ENCODE results near the gene ZNF600. TPM values are rescaled to one million over a fixed set of nuclear protein-coding genes. Genes with fewer than 3 reads are reported as not detected.
"Not testable (repeated sequence)": the region's sequence is repeated elsewhere in the genome, so short reads cannot be mapped to it uniquely, and the experiment has no call there.

Gene ZNF600
- 18.1 TPM for total RNA-seq

DNA sequence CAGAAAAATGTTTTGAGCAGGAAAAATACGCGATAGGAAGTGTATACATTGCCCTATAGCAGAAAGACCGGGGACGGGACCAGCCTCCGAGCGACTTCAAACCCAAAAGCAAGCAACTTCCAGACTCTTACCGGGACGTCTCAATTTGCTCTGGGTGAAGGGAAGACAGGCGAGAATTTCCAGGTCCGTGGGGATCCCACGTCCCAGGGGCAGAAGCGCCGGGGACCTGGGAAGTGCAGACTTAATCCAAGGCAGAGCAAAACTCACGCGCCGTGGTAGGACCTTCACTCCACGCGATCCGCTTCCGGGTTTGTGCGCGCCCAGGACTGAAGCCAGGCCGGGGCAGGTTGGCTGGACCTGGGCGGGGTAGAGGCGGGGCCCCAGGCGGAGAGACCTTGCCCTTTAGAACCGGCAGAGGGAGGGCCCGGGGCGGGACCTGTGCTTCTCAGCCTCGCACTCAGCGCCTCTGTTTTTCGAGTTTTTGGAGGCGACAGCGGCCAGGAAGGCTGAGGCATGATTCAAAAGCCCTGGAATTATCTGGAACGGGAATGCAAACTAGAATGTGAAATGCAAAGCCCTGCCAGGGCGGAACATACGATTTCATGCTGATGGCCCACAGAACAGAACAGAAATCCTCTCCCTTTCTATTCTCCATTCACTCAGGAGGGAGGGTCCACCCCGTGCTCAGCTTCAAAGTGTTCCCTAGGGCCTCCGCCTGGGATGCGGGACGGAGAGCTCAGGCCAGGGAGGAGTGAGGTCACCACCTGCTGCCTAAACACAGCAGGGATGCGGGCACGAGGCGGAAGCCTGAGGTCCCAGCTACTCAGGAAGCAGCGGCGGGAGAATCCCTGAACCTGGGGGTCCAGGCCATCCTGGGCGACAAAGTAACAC is at the start of gene ZNF600:
ZNF600 (minus strand) TSS at position 328 of the 891 bp plus-strand sequence. CDS start 7,903 bp downstream, outside the sequence.
- peak; percentile 91 for DNase-seq (ENCODE audit: low spot score)

DNA sequence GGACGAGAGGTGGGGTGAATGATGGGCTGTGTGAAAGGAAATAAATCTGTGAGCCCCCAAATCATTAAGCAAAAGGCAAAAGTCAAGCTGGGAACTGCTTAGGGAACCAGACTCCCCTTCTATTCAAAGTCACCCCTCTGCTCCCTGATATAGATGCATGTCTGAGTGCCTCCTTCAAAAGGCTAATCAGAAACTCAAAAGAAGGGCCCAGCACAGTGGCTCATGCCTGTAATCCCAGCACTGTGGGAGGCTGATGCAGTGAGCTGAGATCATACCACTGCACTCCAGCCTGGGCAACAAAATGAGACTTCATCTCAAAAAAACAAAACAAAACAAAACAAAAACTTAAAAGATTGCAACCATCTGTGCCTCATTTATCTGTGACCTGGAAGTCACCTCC is 47.7 kb upstream of the ZNF600 start:
- DNase-seq (ENCODE audit: low spot score): not testable (repeated sequence)

DNA sequence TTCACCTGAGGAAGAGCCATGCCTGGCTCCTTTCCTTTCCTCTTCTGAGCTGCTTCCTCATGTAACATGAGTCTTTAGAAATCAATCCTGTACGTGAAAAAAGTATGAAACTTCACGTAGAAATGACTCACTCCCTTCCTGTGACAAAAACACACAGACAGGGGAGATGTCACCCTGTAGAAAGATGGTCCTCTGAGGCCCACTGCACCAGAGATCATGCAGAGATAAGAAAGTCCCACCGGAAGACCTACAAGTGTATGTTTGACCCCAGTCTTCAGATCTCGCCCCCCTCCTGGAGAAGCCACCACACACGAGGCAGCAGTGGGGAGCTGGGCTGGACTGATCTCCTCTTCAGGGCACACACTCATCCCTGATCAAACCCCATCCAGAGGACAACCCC is 47.0 kb upstream of the ZNF600 start:
- not testable (repeated sequence) for DNase-seq (ENCODE audit: low spot score)

DNA sequence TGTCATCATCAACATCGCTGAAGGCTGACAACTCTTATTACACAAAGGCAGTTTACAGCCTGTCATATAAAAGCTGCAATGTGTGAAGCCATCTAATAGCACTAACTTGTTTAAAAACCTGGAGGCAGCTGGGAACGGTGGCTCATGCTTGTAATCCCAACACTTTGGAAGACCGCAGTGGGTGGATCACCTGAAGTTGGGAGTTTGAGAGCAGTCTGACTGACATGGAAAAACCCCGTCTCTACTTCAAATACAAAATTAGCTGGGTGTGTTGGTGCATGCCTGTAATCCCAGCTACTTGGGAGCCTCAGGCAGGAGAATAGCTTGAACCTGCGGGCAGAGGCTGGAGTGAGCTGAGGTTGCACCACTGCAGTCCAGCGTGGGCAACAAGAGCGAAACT is 43.3 kb upstream of the ZNF600 start:
- not testable (repeated sequence) for DNase-seq (ENCODE audit: low spot score)

DNA sequence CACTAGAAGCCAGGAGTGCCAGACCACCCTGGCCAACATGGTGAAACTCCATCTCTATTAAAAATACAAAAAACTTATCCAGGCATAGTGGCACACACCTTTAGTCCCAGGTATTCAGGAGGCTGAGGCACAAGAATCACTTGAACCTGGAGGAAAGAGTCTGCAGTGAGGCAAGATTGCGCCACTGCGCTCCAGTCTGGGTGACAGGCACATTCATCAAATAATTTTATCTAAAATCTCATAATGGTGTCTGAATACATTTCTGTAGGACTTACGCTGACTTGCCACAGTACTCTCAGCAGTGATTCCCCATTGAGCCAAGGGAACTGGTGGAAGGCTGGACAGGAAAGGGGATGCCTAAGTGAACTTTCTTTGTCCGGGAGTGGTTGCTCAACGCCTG is 39.2 kb upstream of the ZNF600 start:
- no peak for DNase-seq (ENCODE audit: low spot score)

DNA sequence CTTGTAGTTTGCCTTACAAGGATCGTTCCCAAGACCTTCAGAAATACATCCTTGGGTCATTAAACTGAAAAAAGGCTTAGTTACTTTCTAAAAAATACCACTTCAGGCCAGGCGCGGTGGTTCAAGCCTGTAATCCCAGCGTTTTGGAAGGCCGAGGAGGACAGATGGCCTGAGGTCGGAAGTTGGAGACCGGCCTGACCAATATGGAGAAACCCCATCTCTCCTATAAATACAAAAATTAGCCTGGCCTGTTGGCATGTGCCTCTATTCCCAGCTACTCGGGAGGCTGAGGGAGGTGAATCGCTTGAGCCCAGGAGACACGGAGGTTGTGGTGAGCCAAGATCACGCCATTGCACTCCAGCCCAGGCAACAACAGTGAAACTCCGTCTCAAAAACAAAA is 37.1 kb upstream of the ZNF600 start:
- no peak for DNase-seq (ENCODE audit: low spot score)

DNA sequence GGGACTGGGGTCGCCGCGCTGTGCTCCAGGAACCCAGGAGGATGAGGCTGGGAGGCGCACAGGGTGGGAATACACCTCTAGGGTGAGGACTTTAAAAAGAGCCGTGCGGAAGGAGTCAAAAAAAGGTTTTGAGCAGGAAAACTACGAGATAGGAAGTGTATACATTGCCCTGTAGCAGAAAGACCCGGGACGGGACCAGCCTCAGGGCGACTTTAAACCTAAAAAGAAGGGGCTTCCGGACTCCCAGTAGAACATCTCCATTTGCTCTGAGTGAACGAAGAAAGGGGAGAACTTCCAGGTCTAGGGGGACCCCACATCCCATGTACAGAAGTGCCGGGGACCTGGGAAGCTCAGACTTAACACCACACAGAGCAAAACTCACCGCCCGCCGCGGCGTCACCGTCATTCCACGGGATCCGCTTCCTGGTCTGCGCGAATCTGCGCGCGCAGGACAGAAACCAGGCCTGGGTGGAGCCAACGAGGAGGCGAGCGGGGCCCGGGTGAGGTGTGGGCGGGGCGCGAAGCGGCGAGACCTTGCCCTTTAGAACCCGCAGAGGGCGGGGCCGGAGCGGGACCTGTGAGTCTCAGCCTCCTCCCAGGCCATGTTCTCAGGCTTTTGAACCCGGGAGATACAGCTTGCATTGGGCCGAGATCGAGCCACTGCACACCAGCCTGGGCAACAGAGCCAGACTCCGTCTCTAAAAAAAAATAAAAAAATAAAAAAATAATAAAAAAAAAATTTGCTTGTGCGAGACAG is 34.8 kb upstream of the ZNF600 start, which contains the start of gene ZNF28:
ZNF28 (minus strand) TSS at position 430 of the 757 bp plus-strand sequence. CDS start 3,675 bp downstream, outside the sequence.
- peak; percentile 71 for DNase-seq (ENCODE audit: low spot score)

DNA sequence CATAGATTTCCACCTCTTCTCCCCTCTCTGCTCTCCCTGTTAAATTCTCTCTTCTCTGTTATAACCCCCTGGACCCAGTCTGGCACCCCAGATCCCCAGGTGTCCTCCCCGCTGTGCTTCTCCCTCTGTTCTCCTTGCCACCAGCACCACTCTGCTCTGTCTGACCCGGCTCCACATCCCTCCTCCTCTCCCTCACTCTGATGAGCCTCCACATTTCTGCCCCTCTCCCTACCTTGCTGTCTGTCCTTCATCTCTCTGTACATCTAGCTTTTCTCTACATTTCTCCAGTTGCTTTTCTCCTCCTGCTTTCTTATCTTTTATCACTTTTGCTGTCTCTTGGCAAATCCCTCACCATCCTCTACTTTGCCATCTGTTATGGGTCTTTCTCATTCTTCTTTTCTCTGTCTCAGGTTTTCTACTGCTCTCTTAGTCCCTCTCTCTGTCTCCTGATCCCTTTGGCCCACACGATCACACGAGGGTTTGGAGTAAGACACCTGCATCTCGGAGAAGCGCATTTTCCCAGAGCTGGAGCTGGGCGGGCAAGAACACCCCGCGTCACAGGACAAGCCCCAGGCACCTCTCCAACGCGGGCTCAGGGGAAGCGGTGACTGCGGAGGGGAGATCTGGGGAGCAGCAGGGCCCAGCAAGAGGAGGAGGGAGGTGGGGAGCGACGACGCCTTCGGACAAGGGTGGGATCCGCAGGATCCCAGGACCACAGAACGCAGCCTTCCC is 34.0 kb upstream of the ZNF600 start:
- peak; percentile 10 for DNase-seq (ENCODE audit: low spot score)

DNA sequence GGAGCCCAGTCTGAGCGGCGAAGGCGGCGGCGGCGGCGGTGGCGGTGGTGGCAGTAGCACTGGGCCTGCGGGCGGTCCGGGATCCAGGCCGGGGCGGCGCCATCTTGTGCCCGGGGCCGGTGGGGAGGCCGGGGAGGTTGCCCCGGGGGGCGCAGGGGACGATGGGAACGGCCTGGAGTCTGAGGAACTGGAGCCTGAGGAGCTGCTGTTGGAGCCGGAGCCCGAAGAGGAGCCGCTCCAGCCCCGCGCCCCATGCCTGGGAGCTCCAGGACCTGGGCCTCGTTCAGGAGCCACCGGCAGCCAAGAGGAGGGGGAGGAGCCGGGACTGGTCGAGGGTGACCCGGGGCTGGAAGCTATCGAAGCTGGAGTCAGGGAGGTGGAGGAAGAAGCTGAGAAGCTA is 23.2 kb upstream of the ZNF600 start:
- DNase-seq (ENCODE audit: low spot score): no peak

DNA sequence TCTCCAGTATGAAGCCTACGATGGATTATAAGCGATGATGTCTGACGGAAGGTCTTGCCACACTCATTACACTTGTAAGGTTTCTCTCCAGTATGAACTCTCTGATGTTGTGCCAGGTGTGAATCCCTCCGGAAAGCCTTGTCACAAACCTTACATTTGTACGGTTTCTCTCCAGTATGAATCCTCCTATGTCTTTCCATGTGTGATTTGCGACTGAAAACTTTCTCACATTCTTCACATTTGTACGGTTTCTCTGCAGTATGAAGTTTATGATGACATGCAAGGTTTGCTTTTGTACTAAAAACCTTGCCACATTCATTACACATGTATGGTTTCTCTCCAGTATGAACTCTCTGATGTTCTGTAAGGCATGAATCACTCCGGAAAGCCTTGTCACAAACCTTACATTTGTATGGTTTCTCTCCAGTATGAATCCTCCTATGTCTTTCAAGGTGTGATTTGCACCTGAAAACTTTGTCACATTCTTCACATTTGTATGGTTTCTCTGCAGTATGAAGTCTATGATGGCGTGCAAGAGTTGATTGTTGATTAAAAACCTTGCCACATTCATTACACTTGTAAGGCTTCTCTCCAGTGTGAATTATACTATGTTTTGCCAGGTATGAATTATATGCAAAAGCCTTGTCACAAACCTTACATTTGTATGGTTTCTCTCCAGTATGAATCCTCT is 13.5 kb upstream of the ZNF600 start:
- not testable (repeated sequence) for DNase-seq (ENCODE audit: low spot score)

DNA sequence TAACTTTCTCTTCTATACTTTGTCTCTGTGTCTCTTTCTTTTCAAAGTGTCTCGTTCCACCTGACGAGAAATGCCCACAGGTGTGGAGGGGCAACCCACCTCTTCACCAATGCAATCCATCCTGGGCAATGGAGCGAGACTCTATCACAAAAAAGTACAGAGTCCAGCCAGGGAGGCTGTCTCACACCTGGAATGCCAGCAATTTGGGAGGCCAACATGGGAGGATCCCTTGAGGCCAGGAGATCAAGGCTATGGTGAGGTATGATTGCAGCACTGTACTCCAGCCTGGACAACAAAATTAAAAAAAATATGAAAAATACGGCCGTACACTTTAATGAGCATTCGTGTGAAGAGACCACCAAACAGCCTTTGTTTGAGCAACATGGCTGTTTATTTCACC is 2.8 kb upstream of the ZNF600 start:
- DNase-seq (ENCODE audit: low spot score): no peak

DNA sequence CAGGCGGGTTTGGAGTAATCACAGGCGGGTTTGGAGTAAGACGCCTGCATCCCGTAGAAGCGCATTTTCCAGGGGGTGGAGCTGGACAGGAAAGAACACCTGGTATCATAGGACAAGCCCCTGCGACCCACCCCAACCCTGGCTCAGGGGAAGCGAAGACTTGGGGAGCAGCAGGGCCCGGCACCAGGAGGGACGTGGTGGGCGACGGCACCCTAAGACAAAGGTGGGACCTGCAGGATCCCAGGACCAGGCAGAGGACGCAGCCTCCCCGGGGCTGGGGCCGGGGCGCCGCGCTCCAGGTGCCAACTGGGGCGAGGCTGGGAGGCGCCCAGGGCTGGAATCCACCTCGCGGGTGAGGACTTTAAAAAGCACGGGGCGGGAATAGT is 520 bp downstream of the ZNF600 start:
- DNase-seq (ENCODE audit: low spot score): no peak

DNA sequence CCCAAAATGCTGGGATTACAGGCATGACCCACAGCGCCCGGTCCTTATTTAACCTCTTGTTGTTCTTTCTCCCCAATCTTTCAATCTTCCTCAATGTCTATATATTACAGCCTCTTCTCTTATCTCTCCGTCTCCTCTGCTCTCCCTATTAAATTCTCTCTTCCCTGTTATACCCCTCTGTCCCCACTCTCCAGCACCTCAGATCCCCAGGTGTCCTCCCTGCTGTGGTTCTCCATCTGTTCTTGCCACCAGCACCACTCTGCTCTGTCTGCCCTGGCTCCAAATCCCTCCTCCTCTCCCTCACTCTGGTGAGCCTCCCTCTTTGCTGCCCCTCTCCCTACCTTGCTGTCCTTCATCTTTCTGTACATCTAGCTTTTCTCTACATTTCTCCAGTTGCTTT is 1.1 kb downstream of the ZNF600 start:
- no peak for DNase-seq (ENCODE audit: low spot score)

DNA sequence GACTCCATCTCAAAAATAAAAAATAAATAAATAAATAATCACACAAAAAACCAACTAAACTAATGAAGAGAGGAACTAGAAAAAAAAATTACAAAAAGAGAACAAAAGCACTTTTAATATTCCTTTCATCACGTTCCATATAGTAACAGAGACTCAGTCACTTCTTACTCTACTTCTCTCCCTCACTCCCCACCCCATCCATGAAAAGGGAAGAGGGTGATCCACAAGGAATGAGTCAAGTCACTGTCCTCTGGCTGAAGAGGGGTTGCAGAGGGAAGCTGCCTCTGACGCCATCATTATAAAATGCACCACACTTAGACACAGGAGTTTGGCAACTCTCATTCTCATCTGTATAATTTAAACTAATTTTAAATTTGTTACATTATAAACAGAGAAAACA is 3.7 kb downstream of the ZNF600 start:
- DNase-seq (ENCODE audit: low spot score): not testable (repeated sequence)

DNA sequence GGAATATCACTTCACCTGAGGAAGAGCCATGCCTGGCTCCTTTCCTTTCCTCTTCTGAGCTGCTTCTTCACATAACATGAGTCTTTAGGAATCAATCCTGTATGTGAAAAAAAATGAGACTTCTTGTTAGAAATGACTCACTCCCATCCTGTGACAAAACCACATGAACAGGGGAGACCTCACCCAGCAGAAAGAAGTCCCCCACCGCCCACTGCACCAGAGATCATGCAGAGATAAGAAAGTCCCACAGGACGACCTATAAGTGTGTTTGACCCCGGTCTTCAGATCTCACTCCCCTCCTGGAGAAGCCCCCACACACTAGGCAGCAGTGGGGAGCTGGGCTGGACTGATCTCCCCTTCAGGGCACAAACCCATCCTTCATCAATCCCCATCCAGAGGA is 7.8 kb downstream of the ZNF600 start:
- no peak for DNase-seq (ENCODE audit: low spot score)

DNA sequence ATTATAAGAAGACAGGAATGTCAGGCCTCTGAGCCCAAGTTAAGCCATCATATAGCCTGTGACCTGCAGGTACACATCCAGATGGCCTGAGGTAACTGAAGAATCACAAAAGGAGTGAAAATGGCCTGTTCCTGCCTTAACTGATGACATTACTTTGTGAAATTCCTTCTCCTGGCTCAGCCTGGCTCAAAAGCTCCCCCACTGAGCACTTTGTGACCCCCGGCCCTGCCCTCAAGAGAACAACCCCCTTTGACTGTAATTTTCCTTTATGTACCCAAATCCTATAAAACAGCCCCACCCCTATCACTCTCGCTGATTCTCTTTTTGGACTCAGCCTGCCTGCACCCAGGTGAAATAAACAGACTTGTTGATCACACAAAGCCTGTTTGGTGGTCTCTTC is 30.1 kb downstream of the ZNF600 start:
- not testable (repeated sequence) for DNase-seq (ENCODE audit: low spot score)

DNA sequence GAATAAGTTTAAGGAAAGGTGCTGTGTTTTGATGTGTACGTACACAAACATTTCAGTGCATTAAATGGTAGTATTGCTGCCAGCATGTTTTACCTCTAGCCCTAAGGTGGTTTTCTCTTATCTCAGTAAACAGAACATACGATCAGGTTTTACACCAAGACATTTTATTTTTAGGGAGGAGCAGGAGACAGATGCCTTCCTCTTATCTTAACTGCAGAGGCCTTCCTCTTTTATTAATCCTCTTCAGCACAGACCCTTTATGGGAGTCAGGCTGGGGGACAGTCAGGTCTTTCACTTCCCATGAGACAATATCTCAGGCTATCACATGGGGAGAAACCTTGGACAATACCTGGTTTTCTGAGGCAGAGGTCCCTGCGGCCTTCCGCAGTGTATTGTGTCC is 36.8 kb downstream of the ZNF600 start:
- no peak for DNase-seq (ENCODE audit: low spot score)

DNA sequence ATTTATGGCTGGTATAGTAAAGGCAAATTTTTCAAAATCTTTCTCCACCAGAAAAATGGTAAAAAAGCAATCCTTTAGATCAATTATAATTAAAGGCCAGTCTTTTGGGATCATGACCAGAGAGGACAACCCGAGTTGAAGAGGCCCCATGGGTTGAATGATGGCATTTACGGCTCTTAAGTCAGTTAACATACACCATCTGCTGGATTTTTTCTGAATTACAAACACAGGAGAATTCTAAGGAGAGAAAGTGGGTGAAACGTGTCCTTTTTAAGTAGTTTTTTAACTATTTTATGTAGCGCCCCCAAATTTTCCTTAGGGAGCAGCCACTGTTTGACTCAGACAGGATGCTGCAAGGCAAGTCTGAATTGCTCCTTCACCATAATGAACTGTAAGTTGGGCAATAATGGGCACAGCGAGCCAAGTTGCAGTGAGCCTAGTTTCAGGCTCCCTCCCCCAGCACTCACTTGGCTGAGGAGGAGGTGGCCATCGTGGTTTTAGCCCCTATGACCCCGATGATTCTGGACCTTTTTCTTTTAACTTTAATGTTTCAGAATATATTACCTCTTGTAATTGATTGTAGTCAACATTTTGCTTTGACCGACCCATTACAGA is 38.1 kb downstream of the ZNF600 start:
- no peak for DNase-seq (ENCODE audit: low spot score)

DNA sequence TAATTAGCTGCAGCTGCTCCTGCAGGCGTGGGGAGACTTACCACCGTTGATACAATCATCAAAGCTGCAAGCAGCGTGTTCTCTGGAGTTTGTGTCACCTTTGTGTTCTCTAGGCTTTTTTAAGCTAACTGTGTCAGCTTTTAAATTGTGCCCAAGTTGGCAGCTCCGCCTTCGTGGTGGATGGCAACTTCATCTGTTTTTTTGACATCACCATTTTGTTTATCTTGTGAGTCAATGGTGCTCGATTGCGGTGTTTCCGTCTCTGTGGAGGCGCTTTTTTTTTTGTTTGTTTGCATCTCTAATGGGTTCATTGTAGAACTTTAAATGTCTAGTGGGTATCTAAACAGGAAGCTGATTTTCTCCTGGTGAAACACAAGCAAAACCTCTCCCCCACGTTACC is 40.7 kb downstream of the ZNF600 start:
- DNase-seq (ENCODE audit: low spot score): not testable (repeated sequence)

DNA sequence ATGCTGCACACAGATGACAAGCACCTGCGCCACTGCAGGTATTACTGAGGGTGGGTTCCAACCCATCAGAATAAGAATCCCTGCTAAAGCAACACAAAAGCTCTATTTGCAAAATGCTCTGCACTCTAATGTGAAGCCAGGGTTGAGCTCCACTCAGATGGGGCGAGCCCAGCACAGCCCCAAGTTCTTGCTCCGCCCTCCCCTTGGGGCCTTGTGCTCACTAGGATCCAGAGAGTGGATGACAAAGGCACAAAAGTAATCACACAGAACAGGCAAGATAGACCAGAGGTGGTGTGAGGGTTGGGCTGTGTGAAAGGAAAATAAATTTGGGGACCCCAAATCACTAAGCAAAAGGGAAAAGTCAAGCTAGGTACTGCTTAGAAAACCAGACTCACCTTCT is 43.5 kb downstream of the ZNF600 start:
- no peak for DNase-seq (ENCODE audit: low spot score)

DNA sequence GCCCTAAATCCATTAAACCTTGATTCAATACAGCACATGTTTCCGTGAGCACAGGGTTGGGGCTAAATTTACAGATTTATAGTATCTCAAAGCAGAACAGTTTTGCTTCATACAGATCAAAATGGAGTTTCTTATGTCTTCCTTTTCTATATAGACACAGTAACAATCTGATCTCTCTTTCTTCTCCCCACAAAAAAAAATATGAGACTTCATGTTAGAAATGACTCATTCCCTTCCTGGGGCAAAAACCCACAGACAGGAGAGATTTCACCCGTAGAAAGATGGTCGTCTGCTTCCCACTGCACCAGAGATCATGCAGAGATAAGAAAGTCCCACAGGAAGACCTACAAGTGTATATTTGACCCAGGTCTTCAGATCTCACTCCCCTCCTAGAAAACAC is 44.1 kb downstream of the ZNF600 start:
- no peak for DNase-seq (ENCODE audit: low spot score)

All from mucosa of gallbladder (tissue), 1 donor.